Right cardiac atrium (tissue), 5 donors: ENCODE data around the gene UGT1A8. TPM values are rescaled to one million over a fixed set of nuclear protein-coding genes. Genes with fewer than 3 reads are reported as not detected.
"Not testable (repeated sequence)": the region's sequence is repeated elsewhere in the genome, so short reads cannot be mapped to it uniquely, and the experiment has no call there.

ENCODE experiments used
- ATAC-seq, 2 donors: fragments of 200-7000 bp; cut with Tn5 transposase; one replicate each; pipeline versions ENCODE4 v1.8.0 to v1.9.1; 2020; ENCODE audit warnings: moderate library complexity in 2 of 2, mild to moderate bottlenecking in 1 of 2
- DNase-seq, 3 donors: peaks; one replicate each; pipeline ENCODE4 v3.0.0-alpha.2; 2020
- H3K27ac ChIP-seq: one replicate; pipeline ENCODE4 v1.5.1; 2013; ENCODE audit warnings: mild to moderate bottlenecking, low read length, control low read depth, moderate library complexity
- H3K27me3 ChIP-seq: one replicate; pipeline ENCODE4 v1.6.1; 2013; ENCODE audit not compliant: control insufficient read depth, insufficient read depth
- H3K4me1 ChIP-seq: one replicate; pipeline ENCODE4 v1.6.1; 2013; ENCODE audit warnings: low read length; ENCODE audit not compliant: control insufficient read depth, insufficient read depth
- H3K4me3 ChIP-seq: one replicate; pipeline ENCODE4 v1.5.1; 2013; ENCODE audit warnings: low read length, control low read depth
- H3K9me3 ChIP-seq: one replicate; pipeline ENCODE4 v1.6.1; 2013; ENCODE audit warnings: low read length; ENCODE audit not compliant: control insufficient read depth
- WGBS: extraction: QIAGEN DNeasy Blood & Tissue Kit; methylation state at CpG from one replicate; pipeline ENCODE4 v1.1.7; 2013; 5-methylcytosine and 5-hydroxymethylcytosine counted together
- intact Hi-C, 4 donors: fragments of 100-400 bp; cut with DNase I; formaldehyde crosslinking; loops; one replicate each; pipeline versions ENCODE4 v1.11.0 to v1.14.0; 2022 to 2023
- polyA plus RNA-seq: library from polyadenylated mRNA; stranded (reverse); fragments of 200-250 nt; gene quantifications from one replicate; pipeline ENCODE4 v1.2.3, GENCODE V29; 2013
- total RNA-seq, 4 donors: library from RNA; stranded (reverse); fragmentation: NEBNext Ultra II Directional; extraction: Animal tissue kit (Norgen Biotek cat#: 25700); gene quantifications; one replicate each; pipeline ENCODE4 v1.2.1, GENCODE V29; 2021
- donor health status: healthy with polysubstance abuse.
- donor health status: DM: no; HTN: yes; CAD: no.
- donor health status: DM: no; HTN: no; CAD: no.
- donor health status: DM: no; HTN: yes; CAD: no; lungs with severe emphysema.
- donor health status: DM: yes; HTN: yes; CAD: no.

The UGT1A8 gene
- total and polyA plus RNA-seq, 5 donors: not detected

DNA sequence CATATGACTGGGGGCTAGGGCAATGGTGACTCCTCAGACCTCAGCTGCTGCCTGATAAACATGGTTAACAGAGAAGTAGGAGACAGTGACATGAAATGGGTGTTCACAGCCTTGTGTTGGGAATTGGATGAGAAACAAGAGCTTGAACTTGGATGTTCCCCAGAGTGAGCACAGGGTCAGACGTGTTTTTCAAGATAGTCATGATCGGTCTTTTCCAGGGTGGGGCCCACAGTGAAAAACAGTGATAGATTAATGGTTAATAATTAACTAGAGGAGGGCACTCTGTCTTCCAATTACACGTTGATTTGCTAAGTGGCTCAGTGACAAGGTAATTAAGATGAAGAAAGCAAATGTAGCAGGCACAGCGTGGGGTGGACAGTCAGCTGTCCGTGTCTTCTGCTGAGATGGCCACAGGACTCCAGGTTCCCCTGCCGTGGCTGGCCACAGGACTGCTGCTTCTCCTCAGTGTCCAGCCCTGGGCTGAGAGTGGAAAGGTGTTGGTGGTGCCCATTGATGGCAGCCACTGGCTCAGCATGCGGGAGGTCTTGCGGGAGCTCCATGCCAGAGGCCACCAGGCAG lies 111.4 kb downstream of the UGT1A8 start, which contains the start of gene UGT1A3:
UGT1A3 (plus strand) TSS at position 320 of the 579 bp plus-strand sequence; CDS start at position 405, 85 bp downstream.
- Histone ChIP-seq H3K4me1 (no peaks in the 10 kb centered on the region), H3K27ac (no peak within 1 kb of the TSS), H3K9me3 (no peaks in the 10 kb centered on the region), H3K27me3 (no peaks in the 10 kb centered on the region), H3K4me3 (no peak within 1 kb of the TSS)
- ATAC-seq (no peak), DNase-seq (no peak)
- 74% methylated on average over 8 of the region's 8 CpGs for WGBS
- intact Hi-C loops: no loop called here

GRCh38 chr2:233736868-233737653 lies 119.6 kb downstream of the UGT1A8 start:
- intact Hi-C loops, ATAC-seq, H3K9me3 ChIP-seq, H3K27me3 ChIP-seq, H3K4me3 ChIP-seq, H3K4me1 ChIP-seq, H3K27ac ChIP-seq, DNase-seq: not testable (repeated sequence)
- WGBS: 82% methylated on average over 14 of the region's 14 CpGs

GRCh38 chr2:233740870-233741269 lies 123.4 kb downstream of the UGT1A8 start:
- ATAC-seq: no peak
- Histone ChIP-seq H3K4me3 (no peak overlapping the region), H3K9me3 (no peaks in the 10 kb centered on the region), H3K4me1 (no peaks in the 10 kb centered on the region), H3K27ac (no peak overlapping the region), H3K27me3 (no peaks in the 10 kb centered on the region)
- intact Hi-C loops: no loop called here
- DNase-seq: no peak
- WGBS: 56% methylated on average over 2 of the region's 2 CpGs

GRCh38 chr2:233743464-233744259 lies 126.2 kb downstream of the UGT1A8 start:
- intact Hi-C loops: no loop called here
- no peak for ATAC-seq
- no peaks in the 10 kb centered on the region for H3K9me3 ChIP-seq
- no peaks in the 10 kb centered on the region for H3K4me1 ChIP-seq
- H3K27me3 ChIP-seq: no peaks in the 10 kb centered on the region
- H3K27ac ChIP-seq: no peak overlapping the region
- no peak overlapping the region for H3K4me3 ChIP-seq
- 92% methylated on average over 45 of the region's 46 CpGs for WGBS
- no peak for DNase-seq

- whole genome bisulfite sequencing: 77% methylated on average over 5 of the region's 5 CpGs
- no peak overlapping the region for H3K4me3 ChIP-seq
- intact Hi-C loops: no loop called here
- no peak overlapping the region for H3K27ac ChIP-seq
- H3K4me1 ChIP-seq: no peaks in the 10 kb centered on the region
- H3K27me3 ChIP-seq: no peaks in the 10 kb centered on the region
- no peaks in the 10 kb centered on the region for H3K9me3 ChIP-seq
- ATAC-seq (no peak), DNase-seq (no peak)
These were observed 127.8 kb downstream of the UGT1A8 start for GRCh38 chr2:233745073-233745755.

GRCh38 chr2:233745838-233746237 lies 128.4 kb downstream of the UGT1A8 start:
- H3K4me1 ChIP-seq, H3K27me3 ChIP-seq, DNase-seq, H3K4me3 ChIP-seq, H3K9me3 ChIP-seq, H3K27ac ChIP-seq, intact Hi-C loops, ATAC-seq: not testable (repeated sequence)
- 61% methylated on average over 2 of the region's 2 CpGs for WGBS

GRCh38 chr2:233746475-233747282 lies 129.2 kb downstream of the UGT1A8 start:
- WGBS: 71% methylated on average over 10 of the region's 10 CpGs
- Histone ChIP-seq H3K27ac (no peak overlapping the region), H3K4me3 (no peak overlapping the region), H3K27me3 (no peaks in the 10 kb centered on the region), H3K9me3 (peaks cover 2% of the 10 kb centered on the region), H3K4me1 (no peaks in the 10 kb centered on the region)
- no peak for DNase-seq
- intact Hi-C loops: no loop called here
- ATAC-seq: no peak

GRCh38 chr2:233747283-233747544 lies 129.8 kb downstream of the UGT1A8 start:
- Histone ChIP-seq H3K4me3 (no peak overlapping the region), H3K9me3 (peaks cover 2% of the 10 kb centered on the region), H3K27me3 (no peaks in the 10 kb centered on the region), H3K27ac (no peak overlapping the region), H3K4me1 (no peaks in the 10 kb centered on the region)
- DNase-seq (no peak), ATAC-seq (no peak)
- WGBS: 95% methylated on average over 6 of the region's 6 CpGs
- intact Hi-C loops: no loop called here

DNA sequence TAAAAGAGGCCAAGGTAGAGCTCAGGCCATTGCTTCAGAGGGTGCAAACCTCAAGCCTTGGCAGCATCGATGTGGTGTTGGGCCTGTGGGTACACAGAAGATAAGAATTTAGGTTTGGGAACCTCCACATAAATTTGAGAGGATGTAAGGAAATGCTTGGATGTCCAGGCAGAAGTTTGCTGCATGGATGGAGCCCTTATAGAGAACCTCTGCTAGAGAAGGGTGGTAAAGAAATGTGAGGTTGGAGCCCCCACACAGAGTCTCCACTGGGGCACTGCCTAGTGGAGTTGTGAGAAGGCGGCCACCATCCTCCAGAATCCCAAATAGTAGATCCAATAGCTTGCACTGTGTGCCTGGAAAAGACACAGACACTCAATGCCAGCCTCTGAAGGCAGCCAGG lies 133.3 kb downstream of the UGT1A8 start:
- WGBS: 65% methylated on average over 2 of the region's 2 CpGs

DNA sequence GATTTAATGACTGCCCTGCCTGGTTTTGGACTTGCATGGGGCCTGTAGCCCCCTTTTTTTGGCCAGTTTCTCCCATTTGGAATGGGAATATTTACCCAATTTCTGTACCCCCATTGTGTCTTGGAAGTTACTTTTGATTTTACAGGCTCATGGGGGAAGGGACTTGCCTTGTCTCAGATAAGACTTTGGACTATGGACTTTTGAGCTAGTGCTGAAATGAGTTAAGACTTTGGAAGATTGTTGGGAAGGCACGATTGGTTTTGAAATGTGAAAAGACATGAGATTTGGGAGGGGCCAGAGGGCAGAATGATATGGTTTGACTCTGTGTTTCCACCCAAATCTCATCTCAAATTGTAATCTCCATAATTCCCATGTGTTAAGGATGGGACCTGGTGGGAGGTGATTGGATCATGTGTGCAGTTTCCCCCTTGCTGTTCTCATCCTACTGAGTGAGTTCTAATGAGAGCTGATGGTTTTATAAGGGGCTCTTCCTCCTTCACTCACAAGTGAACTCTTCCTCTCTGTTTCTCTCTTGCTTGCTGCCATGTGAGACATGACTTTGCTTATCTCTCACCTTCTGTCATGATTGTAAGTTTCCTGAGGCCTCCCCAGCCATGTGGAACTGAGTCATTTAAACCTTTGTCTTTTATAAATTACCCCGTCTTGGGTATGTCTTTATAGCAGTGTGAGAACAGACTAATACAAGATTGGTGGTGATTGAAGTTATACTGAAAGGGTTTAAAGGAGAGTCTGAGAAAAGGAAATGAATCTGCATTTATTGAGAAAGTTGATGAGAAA lies 134.0 kb downstream of the UGT1A8 start:
- WGBS: 63% methylated on average over 2 of the region's 2 CpGs

More for the DNA sequence above, 133.3 kb downstream of the UGT1A8 start:
- H3K4me1 ChIP-seq, H3K4me3 ChIP-seq, ATAC-seq, H3K9me3 ChIP-seq, DNase-seq, H3K27me3 ChIP-seq, intact Hi-C loops, H3K27ac ChIP-seq: not testable (repeated sequence)

More for the DNA sequence above, 134.0 kb downstream of the UGT1A8 start:
- intact Hi-C loops, H3K4me1 ChIP-seq, H3K4me3 ChIP-seq, H3K27me3 ChIP-seq, DNase-seq, H3K27ac ChIP-seq, H3K9me3 ChIP-seq, ATAC-seq: not testable (repeated sequence)
